NB4 (cell line): ENCODE data around the gene AGAP2.

Source experiments
- MYC ChIP-seq: IDR thresholded peaks from 2 replicates; pipeline ENCODE4 v1.6.1; 2011; ENCODE audit warnings: low read depth, low read length
- POLR2A ChIP-seq: IDR thresholded peaks from 2 replicates; pipeline ENCODE4 v1.6.1; 2011; ENCODE audit warnings: mild to moderate bottlenecking; ENCODE audit not compliant: insufficient read length; ENCODE audit errors: extremely low read depth
- TF ChIP-seq, protein P1 (sequence below): IDR thresholded peaks from one replicate; pipeline ENCODE4 v1.5.1; 2012; ENCODE audit warnings: low read depth, low read length

DNA sequence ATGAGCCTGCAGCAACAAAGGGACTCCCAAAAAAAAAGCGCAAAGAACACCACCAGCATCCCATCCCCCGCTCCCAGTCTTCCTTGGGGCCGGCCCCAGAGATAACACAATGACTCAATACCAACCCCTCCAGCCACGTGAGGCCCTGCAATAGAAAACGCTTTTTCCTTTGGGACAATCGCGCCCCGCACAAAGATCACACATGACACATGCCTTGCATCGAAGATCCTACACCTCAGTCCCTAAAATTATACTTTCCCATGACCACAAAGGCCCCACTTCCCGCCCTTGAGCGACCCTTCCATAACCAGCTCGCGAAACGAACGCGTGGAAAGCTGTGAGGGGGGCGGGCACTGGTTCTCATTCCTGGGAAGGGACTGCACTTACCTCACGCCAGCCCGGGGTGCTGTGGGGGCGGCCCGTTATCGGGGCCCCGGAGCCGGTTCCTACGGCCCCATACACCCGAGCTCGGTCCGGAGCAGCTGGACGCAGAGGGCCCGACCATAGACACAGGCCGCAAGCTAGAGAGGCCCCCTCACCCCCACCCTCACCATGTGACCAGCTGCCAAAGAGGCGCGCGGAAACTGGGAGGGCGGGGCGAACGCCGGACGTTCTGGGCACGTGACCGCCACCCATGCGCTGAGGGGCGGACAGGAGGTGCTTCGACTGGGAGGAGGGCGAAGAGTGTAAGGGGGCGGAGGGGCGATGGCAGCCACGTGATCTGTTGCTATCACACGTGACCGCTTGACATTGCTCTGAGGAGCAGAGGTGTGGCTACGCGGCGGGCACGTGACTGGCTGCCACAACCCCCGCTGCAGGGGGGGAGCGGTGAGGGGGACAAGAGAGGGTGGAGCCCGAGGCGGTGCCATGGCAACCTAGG lies 13.5 kb upstream of the AGAP2 start, which contains the start of gene CDK4:
- TF ChIP-seq MYC (peak; percentile 96), POLR2A (peak; percentile 84)
- TF ChIP-seq, protein P1, sequence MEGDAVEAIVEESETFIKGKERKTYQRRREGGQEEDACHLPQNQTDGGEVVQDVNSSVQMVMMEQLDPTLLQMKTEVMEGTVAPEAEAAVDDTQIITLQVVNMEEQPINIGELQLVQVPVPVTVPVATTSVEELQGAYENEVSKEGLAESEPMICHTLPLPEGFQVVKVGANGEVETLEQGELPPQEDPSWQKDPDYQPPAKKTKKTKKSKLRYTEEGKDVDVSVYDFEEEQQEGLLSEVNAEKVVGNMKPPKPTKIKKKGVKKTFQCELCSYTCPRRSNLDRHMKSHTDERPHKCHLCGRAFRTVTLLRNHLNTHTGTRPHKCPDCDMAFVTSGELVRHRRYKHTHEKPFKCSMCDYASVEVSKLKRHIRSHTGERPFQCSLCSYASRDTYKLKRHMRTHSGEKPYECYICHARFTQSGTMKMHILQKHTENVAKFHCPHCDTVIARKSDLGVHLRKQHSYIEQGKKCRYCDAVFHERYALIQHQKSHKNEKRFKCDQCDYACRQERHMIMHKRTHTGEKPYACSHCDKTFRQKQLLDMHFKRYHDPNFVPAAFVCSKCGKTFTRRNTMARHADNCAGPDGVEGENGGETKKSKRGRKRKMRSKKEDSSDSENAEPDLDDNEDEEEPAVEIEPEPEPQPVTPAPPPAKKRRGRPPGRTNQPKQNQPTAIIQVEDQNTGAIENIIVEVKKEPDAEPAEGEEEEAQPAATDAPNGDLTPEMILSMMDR, result no peak
